Stomach (tissue), 9 donors: Measurements from ENCODE around the gene ITGB3BP. TPM values are rescaled to one million over a fixed set of nuclear protein-coding genes. Genes with fewer than 3 reads are reported as not detected.

Experiments used
- DNase-seq, 2 donors: peaks; one replicate each; pipeline versions ENCODE4 v3.0.0 to v3.0.0-alpha.2; 2013 to 2019
- H3K27ac ChIP-seq, 5 donors: fragments of 200-600 bp in 4 of 5; sonication (generic) in 4 of 5; one replicate each; pipeline ENCODE4 v1.5.1; 2013 to 2019; ENCODE audit warnings: mild to moderate bottlenecking in 1 of 5, moderate library complexity in 1 of 5
- H3K27me3 ChIP-seq, 3 donors: fragments of 200-600 bp; sonication (generic); one replicate each; pipeline ENCODE4 v1.5.1; 2017 to 2019; ENCODE audit warnings: mixed run types in 1 of 3
- H3K36me3 ChIP-seq, 4 donors: fragments of 200-600 bp; sonication (generic); 1 replicate in 3 of 4; 2 replicates in 1 of 4; pipeline ENCODE4 v1.5.1; 2016 to 2019
- H3K4me1 ChIP-seq, 4 donors: fragments of 200-600 bp; sonication (generic); one replicate each; pipeline ENCODE4 v1.5.1; 2016 to 2019
- H3K4me3 ChIP-seq, 4 donors: fragments of 200-600 bp; sonication (generic) in 3 of 4; one replicate each; pipeline ENCODE4 v1.5.1; 2016 to 2019; ENCODE audit warnings: mild to moderate bottlenecking in 1 of 4
- H3K9me3 ChIP-seq, 4 donors: fragments of 200-600 bp; sonication (generic); one replicate each; pipeline ENCODE4 v1.5.1; 2016 to 2019
- CTCF ChIP-seq, 7 experiments: fragments of 450-650 bp in 4 of 7; fragments of 200-600 bp in 3 of 7; sonication (generic) in 3 of 7; IDR thresholded peaks; one replicate each; pipeline ENCODE4 v1.5.1; 2016 to 2019; ENCODE audit warnings: antibody characterized with exemption in 7 of 7, control low read depth in 2 of 7, mild to moderate bottlenecking in 1 of 7
- EP300 ChIP-seq: sonication (generic); formaldehyde crosslinking; IDR thresholded peaks from one replicate; pipeline ENCODE4 v1.6.1; 2017; ENCODE audit warnings: antibody characterized with exemption
- POLR2A ChIP-seq, 4 donors: fragments of 450-650 bp; IDR thresholded peaks; one replicate each; pipeline ENCODE4 v1.6.1; 2016; ENCODE audit warnings: antibody characterized with exemption in 4 of 4, control low read depth in 2 of 4, mild to moderate bottlenecking in 1 of 4, moderate library complexity in 1 of 4
- POLR2AphosphoS5 ChIP-seq, 3 donors: sonication (generic); formaldehyde crosslinking; IDR thresholded peaks; one replicate each; pipeline ENCODE4 v1.6.1; 2016; ENCODE audit warnings: antibody characterized with exemption in 3 of 3
- WGBS, 5 donors: extraction: QIAGEN DNeasy Blood & Tissue Kit in 3 of 5; methylation state at CpG; one replicate each; pipeline versions ENCODE4 v1.1.5 to v1.1.7; 2013 to 2018; 5-methylcytosine and 5-hydroxymethylcytosine counted together
- intact Hi-C: fragments of 100-400 bp; cut with DNase I; formaldehyde crosslinking; loops from one replicate; pipeline ENCODE4 v1.15.1; 2023; ENCODE audit warnings: low total_unique reads
- polyA plus RNA-seq, 3 donors: library from polyadenylated mRNA; stranded (reverse); fragments of 200-250 nt; gene quantifications; one replicate each; pipeline ENCODE4 v1.2.3, GENCODE V29; 2013
- total RNA-seq, 5 donors: library from RNA; depleted of rRNA; stranded (reverse); fragments of >200 nt; gene quantifications; one replicate each; pipeline versions ENCODE4 v1.1.0 to v1.2.3, GENCODE V29; 2014 to 2016
- donor health status: healthy with polysubstance abuse.
- donor health status: Bipolar disorder and iron deficiency.
- donor health status: healthy.

ITGB3BP gene
- total and polyA plus RNA-seq, 8 donors = 6.4 to 36.9 (median 21.3) TPM; not detected in 1

- intact Hi-C loops = no loop called here
Measured at GRCh38 chr1:63466759-63467158, 56.3 kb downstream of the ITGB3BP start.

GRCh38 chr1:63466181-63466580 lies 56.8 kb downstream of the ITGB3BP start:
- no peaks in the 10 kb centered on the region for H3K27me3 ChIP-seq
- H3K4me1 ChIP-seq = no peaks in the 10 kb centered on the region
- TF ChIP-seq CTCF (IDR thresholded peaks at IDR 0.05) (no peak), POLR2AphosphoS5 (IDR thresholded peaks at IDR 0.05) (no peak), POLR2A (IDR thresholded peaks at IDR 0.05) (no peak), EP300 (no peak)
- no peak overlapping the region for H3K27ac ChIP-seq
- H3K36me3 ChIP-seq = peaks cover 0 to 4% (median 0%) of the 10 kb centered on the region in 4 donors
- intact Hi-C loops = no loop called here
- H3K9me3 ChIP-seq = peaks cover 0 to 12% (median 3%) of the 10 kb centered on the region in 4 donors
- 77 to 81% (median 81%) methylated on average over 7 of the region's 7 CpGs for WGBS, 5 donors
- H3K4me3 ChIP-seq = no peak overlapping the region
- DNase-seq = no peak

More at GRCh38 chr1:63466759-63467158, 56.3 kb downstream of the ITGB3BP start:
- Histone ChIP-seq H3K27me3 (no peaks in the 10 kb centered on the region), H3K36me3 (peaks cover 0 to under 1% (median 0%) of the 10 kb centered on the region in 4 donors), H3K27ac (no peak overlapping the region), H3K9me3 (peaks cover 0 to 8% (median 2%) of the 10 kb centered on the region in 4 donors), H3K4me3 (no peak overlapping the region), H3K4me1 (no peaks in the 10 kb centered on the region)
- WGBS, 5 donors = 80 to 96% (median 93%) methylated on average over 3 of the region's 3 CpGs
- DNase-seq = no peak
- TF ChIP-seq EP300 = no peak
- TF ChIP-seq POLR2A (IDR thresholded peaks at IDR 0.05) = no peak
- TF ChIP-seq POLR2AphosphoS5 (IDR thresholded peaks at IDR 0.05) = no peak
- TF ChIP-seq CTCF (IDR thresholded peaks at IDR 0.05) = no peak

- TF ChIP-seq POLR2A (IDR thresholded peaks at IDR 0.05) = no peak
- TF ChIP-seq POLR2AphosphoS5 (IDR thresholded peaks at IDR 0.05) = no peak
- no peak for TF ChIP-seq EP300
- H3K27ac ChIP-seq = no peak overlapping the region
- H3K9me3 ChIP-seq = peaks cover 0 to 12% (median 3%) of the 10 kb centered on the region in 4 donors
- 73 to 89% (median 87%) methylated on average over 3 of the region's 3 CpGs for WGBS, 5 donors
- no peaks in the 10 kb centered on the region for H3K27me3 ChIP-seq
- intact Hi-C loops = no loop called here
- peaks cover 0 to 4% (median 0%) of the 10 kb centered on the region in 4 donors for H3K36me3 ChIP-seq
- H3K4me1 ChIP-seq = no peaks in the 10 kb centered on the region
- H3K4me3 ChIP-seq = no peak overlapping the region
- DNase-seq = no peak
Measured at GRCh38 chr1:63463248-63463647, 59.8 kb downstream of the ITGB3BP start.

- WGBS, 5 donors = 95 to 100% (median 100%) methylated on average over 1 of the region's 1 CpG
- Histone ChIP-seq H3K36me3 (peaks cover 0 to 4% (median 0%) of the 10 kb centered on the region in 4 donors), H3K9me3 (peaks cover 0 to 12% (median 3%) of the 10 kb centered on the region in 4 donors), H3K27ac (no peak overlapping the region), H3K4me3 (no peak overlapping the region), H3K4me1 (no peaks in the 10 kb centered on the region), H3K27me3 (no peaks in the 10 kb centered on the region)
- no peak for DNase-seq
- TF ChIP-seq POLR2AphosphoS5 (IDR thresholded peaks at IDR 0.05) (no peak), POLR2A (IDR thresholded peaks at IDR 0.05) (no peak), CTCF (IDR thresholded peaks at IDR 0.05) (no peak), EP300 (no peak)
- intact Hi-C loops = no loop called here
Measured at GRCh38 chr1:63461661-63462230, 61.3 kb downstream of the ITGB3BP start.

- TF ChIP-seq POLR2AphosphoS5 (IDR thresholded peaks at IDR 0.05) (no peak), CTCF (IDR thresholded peaks at IDR 0.05) (no peak), POLR2A (IDR thresholded peaks at IDR 0.05) (no peak), EP300 (no peak)
- no peak for DNase-seq
- Histone ChIP-seq H3K9me3 (peaks cover 0 to 12% (median 3%) of the 10 kb centered on the region in 4 donors), H3K27me3 (no peaks in the 10 kb centered on the region), H3K4me1 (no peaks in the 10 kb centered on the region), H3K36me3 (peaks cover 0 to 4% (median 0%) of the 10 kb centered on the region in 4 donors), H3K27ac (no peak overlapping the region), H3K4me3 (no peak overlapping the region)
- intact Hi-C loops = no loop called here
Measured at GRCh38 chr1:63458750-63459149, 64.3 kb downstream of the ITGB3BP start.
